HepG2 (cell line): ENCODE measurements around the gene JPH3. TPM values are rescaled to one million over a fixed set of nuclear protein-coding genes. Genes with fewer than 3 reads are reported as not detected.

Experiments used
- EEA1 ChIP-seq: sonication (generic); formaldehyde crosslinking; IDR thresholded peaks from 2 replicates; pipeline ENCODE4 v1.5.1; 2020; ENCODE audit warnings: mild to moderate bottlenecking, missing genetic modification reagents, borderline replicate concordance
- IRF2 ChIP-seq: IDR thresholded peaks from 2 replicates; pipeline ENCODE4 v1.6.1; 2018; ENCODE audit warnings: missing genetic modification reagents, missing compliant biosample characterization
- NFYC ChIP-seq: IDR thresholded peaks from 2 replicates; pipeline ENCODE4 v1.6.1; 2016; ENCODE audit warnings: missing genetic modification reagents, missing compliant biosample characterization
- NR2F6 ChIP-seq, 2 experiments: IDR thresholded peaks; 2 replicates each; pipeline ENCODE4 v1.6.1; 2016; ENCODE audit warnings: antibody characterized with exemption in 1 of 2, mild to moderate bottlenecking in 1 of 2
- RBM39 ChIP-seq: fragments of 200-400 bp; formaldehyde crosslinking; IDR thresholded peaks from one replicate; pipeline ENCODE4 v1.6.1; 2018; ENCODE audit warnings: antibody characterized with exemption, mild to moderate bottlenecking, low read depth, low read length; ENCODE audit not compliant: poor library complexity, severe bottlenecking
- SIX4 ChIP-seq: sonication (generic); formaldehyde crosslinking; IDR thresholded peaks from 2 replicates; pipeline ENCODE4 v1.4.0; 2020; ENCODE audit warnings: missing genetic modification reagents
- TRIM24 ChIP-seq: sonication (generic); formaldehyde crosslinking; IDR thresholded peaks from 2 replicates; pipeline ENCODE4 v1.8.0; 2022; ENCODE audit warnings: mild to moderate bottlenecking, missing genetic modification reagents
- XRCC5 ChIP-seq: fragments of 200-400 bp; formaldehyde crosslinking; optimal IDR thresholded peaks from 2 replicates; pipeline ENCODE3; 2017; ENCODE audit warnings: mild to moderate bottlenecking, low read length
- ZNF251 ChIP-seq: sonication (generic); formaldehyde crosslinking; IDR thresholded peaks from 2 replicates; pipeline ENCODE4 v1.9.0; 2021; ENCODE audit warnings: mild to moderate bottlenecking, missing genetic modification reagents
- ZNF546 ChIP-seq: sonication (generic); formaldehyde crosslinking; conservative IDR thresholded peaks from 2 replicates; pipeline ENCODE4 v1.8.1; 2023; ENCODE audit warnings: mild to moderate bottlenecking, missing genetic modification reagents
- ZNF737 ChIP-seq: sonication (generic); formaldehyde crosslinking; IDR thresholded peaks from 2 replicates; pipeline ENCODE4 v1.5.0; 2020; ENCODE audit warnings: missing genetic modification reagents, mild to moderate bottlenecking, borderline replicate concordance
- ZNF768 ChIP-seq: sonication (generic); formaldehyde crosslinking; IDR thresholded peaks from 2 replicates; pipeline ENCODE4 v1.4.0; 2020; ENCODE audit warnings: missing genetic modification reagents
- ZNF788 ChIP-seq: sonication (generic); formaldehyde crosslinking; IDR thresholded peaks from 2 replicates; pipeline ENCODE4 v1.5.0; 2020; ENCODE audit warnings: mild to moderate bottlenecking, missing genetic modification reagents, borderline replicate concordance
- polyA plus RNA-seq, 8 experiments: library from polyadenylated mRNA; depleted of rRNA in 3 of 8; stranded (reverse) in 7 of 8; unstranded in 1 of 8; fragments of >200 nt; fragmentation: Illumina TruSeq in 4 of 8; extraction: Trizol in 4 of 8; gene quantifications; 2 replicates each; pipeline versions ENCODE4 v1.2.1 to v1.2.3, GENCODE V29; 2011 to 2016; ENCODE audit warnings: low read depth in 4 of 8, missing spikeins in 1 of 8, mixed read lengths in 1 of 8; ENCODE audit not compliant: insufficient read depth in 1 of 8
- total RNA-seq, 5 experiments: library from RNA; depleted of rRNA; stranded (reverse); fragments of >200 nt; fragmentation: Illumina TruSeq; extraction: Trizol; gene quantifications; 2 replicates each; pipeline ENCODE4 v1.2.3, GENCODE V29; 2016; ENCODE audit warnings: low read depth in 1 of 5
- TF ChIP-seq, protein P1 (sequence below): sonication (generic); formaldehyde crosslinking; IDR thresholded peaks from 2 replicates; pipeline ENCODE4 v1.5.0; 2020; ENCODE audit warnings: missing genetic modification reagents
- TF ChIP-seq, protein P2 (sequence below): sonication (generic); formaldehyde crosslinking; IDR thresholded peaks from 2 replicates; pipeline ENCODE4 v1.8.0; 2022; ENCODE audit warnings: low read depth, missing genetic modification reagents
- TF ChIP-seq, protein P3 (sequence below): sonication (generic); formaldehyde crosslinking; IDR thresholded peaks from 2 replicates; pipeline ENCODE4 v1.4.0; 2020; ENCODE audit warnings: mild to moderate bottlenecking, missing genetic modification reagents
- TF ChIP-seq, protein P4 (sequence below): IDR thresholded peaks from 2 replicates; pipeline ENCODE4 v1.6.1; 2012; ENCODE audit warnings: inconsistent platforms
- TF ChIP-seq, protein P5 (sequence below): sonication (generic); formaldehyde crosslinking; conservative IDR thresholded peaks from 2 replicates; pipeline ENCODE4 v1.4.0; 2020; ENCODE audit warnings: missing genetic modification reagents

The JPH3 gene
- total and polyA plus RNA-seq, 2 of the 13 experiments (the other 11 are each of a cell fraction or from before 2014, with no cell fraction given): not detected

DNA sequence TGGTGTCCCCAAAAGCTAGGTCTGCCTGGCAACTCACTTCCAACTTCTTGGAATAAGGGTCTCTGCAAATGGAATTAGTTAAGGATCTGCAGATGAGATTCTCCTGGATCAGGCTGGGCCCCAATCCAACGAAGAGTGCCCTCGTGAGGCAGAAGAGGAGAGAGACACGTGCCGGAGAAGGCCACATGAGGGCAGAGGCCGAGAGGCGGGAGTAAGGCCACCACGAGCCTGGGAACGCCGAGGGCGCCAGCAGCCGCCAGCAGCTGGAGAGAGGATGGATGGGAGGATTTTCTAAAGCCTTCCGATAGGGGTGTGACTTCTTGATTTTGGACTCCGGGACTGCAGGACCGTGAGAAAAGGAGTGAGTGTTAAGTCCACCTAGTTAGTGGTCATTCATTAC lies 76.3 kb downstream of the JPH3 start (continued):
- TF ChIP-seq XRCC5: peak; percentile 44
- TF ChIP-seq, protein P1, sequence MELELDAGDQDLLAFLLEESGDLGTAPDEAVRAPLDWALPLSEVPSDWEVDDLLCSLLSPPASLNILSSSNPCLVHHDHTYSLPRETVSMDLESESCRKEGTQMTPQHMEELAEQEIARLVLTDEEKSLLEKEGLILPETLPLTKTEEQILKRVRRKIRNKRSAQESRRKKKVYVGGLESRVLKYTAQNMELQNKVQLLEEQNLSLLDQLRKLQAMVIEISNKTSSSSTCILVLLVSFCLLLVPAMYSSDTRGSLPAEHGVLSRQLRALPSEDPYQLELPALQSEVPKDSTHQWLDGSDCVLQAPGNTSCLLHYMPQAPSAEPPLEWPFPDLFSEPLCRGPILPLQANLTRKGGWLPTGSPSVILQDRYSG: peak; percentile 84; the same call in 1 of the 2 replicates
- TF ChIP-seq ZNF251 (CRISPR knock-in tag): peak; percentile 89
- TF ChIP-seq, protein P2, sequence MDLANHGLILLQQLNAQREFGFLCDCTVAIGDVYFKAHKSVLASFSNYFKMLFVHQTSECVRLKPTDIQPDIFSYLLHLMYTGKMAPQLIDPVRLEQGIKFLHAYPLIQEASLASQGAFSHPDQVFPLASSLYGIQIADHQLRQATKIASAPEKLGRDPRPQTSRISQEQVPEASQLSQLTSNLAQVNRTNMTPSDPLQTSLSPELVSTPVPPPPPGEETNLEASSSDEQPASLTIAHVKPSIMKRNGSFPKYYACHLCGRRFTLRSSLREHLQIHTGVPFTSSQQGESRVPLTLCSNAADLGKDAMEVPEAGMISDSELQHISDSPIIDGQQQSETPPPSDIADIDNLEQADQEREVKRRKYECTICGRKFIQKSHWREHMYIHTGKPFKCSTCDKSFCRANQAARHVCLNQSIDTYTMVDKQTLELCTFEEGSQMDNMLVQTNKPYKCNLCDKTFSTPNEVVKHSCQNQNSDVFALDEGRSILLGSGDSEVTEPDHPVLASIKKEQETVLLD: no peak
- TF ChIP-seq, protein P3, sequence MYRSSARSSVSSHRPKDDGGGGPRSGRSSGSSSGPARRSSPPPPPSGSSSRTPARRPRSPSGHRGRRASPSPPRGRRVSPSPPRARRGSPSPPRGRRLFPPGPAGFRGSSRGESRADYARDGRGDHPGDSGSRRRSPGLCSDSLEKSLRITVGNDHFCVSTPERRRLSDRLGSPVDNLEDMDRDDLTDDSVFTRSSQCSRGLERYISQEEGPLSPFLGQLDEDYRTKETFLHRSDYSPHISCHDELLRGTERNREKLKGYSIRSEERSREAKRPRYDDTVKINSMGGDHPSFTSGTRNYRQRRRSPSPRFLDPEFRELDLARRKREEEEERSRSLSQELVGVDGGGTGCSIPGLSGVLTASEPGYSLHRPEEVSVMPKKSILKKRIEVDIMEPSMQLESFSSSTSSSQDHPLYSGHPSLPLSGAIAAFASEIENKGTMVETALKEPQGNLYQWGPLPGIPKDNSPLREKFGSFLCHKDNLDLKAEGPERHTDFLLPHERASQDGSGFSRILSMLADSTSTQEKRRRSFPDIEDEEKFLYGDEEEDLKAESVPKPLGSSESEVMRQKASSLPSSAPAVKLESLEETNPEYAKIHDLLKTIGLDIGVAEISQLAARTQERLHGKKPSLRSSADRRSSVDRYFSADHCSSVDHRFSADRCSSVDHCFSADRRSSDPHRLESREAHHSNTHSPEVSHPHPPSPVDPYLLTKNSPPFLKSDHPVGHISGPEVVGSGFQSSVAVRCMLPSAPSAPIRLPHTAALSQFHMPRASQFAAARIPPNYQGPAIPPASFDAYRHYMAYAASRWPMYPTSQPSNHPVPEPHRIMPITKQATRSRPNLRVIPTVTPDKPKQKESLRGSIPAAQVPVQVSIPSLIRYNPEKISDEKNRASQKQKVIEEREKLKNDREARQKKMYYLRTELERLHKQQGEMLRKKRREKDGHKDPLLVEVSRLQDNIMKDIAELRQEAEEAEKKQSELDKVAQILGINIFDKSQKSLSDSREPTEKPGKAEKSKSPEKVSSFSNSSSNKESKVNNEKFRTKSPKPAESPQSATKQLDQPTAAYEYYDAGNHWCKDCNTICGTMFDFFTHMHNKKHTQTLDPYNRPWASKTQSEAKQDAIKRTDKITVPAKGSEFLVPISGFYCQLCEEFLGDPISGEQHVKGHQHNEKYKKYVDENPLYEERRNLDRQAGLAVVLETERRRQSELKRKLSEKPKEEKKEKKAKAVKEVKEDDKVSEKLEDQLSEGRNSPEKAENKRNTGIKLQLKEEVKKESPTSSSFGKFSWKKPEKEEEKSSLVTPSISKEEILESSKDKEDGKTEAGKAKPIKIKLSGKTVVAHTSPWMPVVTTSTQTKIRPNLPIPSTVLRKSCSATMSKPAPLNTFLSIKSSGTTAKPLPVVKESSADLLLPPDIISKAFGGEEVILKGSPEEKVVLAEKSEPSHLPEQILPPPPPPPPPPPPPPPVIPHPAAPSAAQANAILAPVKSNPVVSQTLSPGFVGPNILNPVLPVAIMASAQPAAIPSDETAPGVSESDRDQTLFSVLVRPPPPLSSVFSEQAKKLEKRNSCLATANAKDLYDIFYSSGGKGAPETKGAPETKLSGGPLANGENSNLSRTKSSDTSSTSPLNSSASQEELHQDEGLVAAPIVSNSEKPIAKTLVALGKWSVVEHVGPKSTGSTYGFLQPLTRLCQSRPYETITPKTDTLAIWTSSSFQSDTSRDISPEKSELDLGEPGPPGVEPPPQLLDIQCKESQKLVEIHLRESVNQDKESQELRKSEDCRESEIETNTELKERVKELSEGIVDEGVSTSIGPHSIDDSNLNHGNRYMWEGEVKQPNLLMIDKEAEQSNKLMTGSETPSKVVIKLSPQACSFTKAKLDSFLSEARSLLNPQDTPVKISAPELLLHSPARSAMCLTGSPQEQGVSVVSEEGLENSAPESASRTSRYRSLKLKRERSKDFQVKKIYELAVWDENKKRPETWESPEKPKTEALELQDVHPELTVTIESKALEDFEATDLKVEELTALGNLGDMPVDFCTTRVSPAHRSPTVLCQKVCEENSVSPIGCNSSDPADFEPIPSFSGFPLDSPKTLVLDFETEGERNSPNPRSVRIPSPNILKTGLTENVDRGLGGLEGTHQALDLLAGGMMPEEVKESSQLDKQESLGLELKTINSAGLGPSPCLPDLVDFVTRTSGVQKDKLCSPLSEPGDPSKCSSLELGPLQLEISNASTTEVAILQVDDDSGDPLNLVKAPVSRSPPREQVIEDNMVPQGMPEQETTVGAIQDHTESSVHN (CRISPR knock-in tag): peak; percentile 84; the same call in 1 of the 2 replicates
- no peak for TF ChIP-seq SIX4 (CRISPR knock-in tag)
- TF ChIP-seq ZNF768: 0 out of 2 replicates have a peak, but pooled peaks have one; percentile 23
- TF ChIP-seq, protein P4, sequence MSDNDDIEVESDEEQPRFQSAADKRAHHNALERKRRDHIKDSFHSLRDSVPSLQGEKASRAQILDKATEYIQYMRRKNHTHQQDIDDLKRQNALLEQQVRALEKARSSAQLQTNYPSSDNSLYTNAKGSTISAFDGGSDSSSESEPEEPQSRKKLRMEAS: peak; percentile 97
- no peak for TF ChIP-seq IRF2 (CRISPR knock-in tag)
- TF ChIP-seq RBM39: no peak
- TF ChIP-seq, protein P5, sequence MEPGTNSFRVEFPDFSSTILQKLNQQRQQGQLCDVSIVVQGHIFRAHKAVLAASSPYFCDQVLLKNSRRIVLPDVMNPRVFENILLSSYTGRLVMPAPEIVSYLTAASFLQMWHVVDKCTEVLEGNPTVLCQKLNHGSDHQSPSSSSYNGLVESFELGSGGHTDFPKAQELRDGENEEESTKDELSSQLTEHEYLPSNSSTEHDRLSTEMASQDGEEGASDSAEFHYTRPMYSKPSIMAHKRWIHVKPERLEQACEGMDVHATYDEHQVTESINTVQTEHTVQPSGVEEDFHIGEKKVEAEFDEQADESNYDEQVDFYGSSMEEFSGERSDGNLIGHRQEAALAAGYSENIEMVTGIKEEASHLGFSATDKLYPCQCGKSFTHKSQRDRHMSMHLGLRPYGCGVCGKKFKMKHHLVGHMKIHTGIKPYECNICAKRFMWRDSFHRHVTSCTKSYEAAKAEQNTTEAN (CRISPR knock-in tag): peak; percentile 72; the same call in 1 of the 2 replicates
- TF ChIP-seq NR2F6 (IDR thresholded peaks at IDR 0.05): no peak
- 0 out of 2 replicates have a peak, but pooled peaks have one; percentile 42 for TF ChIP-seq NR2F6 (CRISPR knock-in tag; IDR thresholded peaks at IDR 0.05)
- peak; percentile 79 for TF ChIP-seq ZNF788 (CRISPR knock-in tag)
- peak; percentile 47 for TF ChIP-seq NFYC (CRISPR knock-in tag)
- TF ChIP-seq ZNF737: no peak
- TF ChIP-seq ZNF546: peak; percentile 75; the same call in 1 of the 2 replicates
- TF ChIP-seq TRIM24 (CRISPR knock-in tag): no peak
- TF ChIP-seq EEA1: 0 out of 2 replicates have a peak, but pooled peaks have one; percentile 59
